Esophagus muscularis mucosa (tissue), 4 donors: Measurements from ENCODE around the gene SPATA46. TPM values are rescaled to one million over a fixed set of nuclear protein-coding genes. Genes with fewer than 3 reads are reported as not detected.
"Not testable (repeated sequence)": the region's sequence is repeated elsewhere in the genome, so short reads cannot be mapped to it uniquely, and the experiment has no call there.

Experiments used
- DNase-seq: peaks from one replicate; pipeline ENCODE4 v3.0.0-alpha.2; 2017; ENCODE audit errors: extremely low spot score
- H3K27ac ChIP-seq, 4 donors: fragments of 200-600 bp; sonication (generic); replicated peaks in 1 of 4; 1 replicate in 3 of 4; 2 replicates in 1 of 4; pipeline ENCODE4 v1.5.1; 2016 to 2019; ENCODE audit warnings: mild to moderate bottlenecking in 1 of 4
- H3K27me3 ChIP-seq, 4 donors: fragments of 200-600 bp; sonication (generic); one replicate each; pipeline versions ENCODE4 v1.5.1 to v1.6.0; 2016 to 2019
- H3K36me3 ChIP-seq, 4 donors: fragments of 200-600 bp; sonication (generic); one replicate each; pipeline ENCODE4 v1.5.1; 2016 to 2019
- H3K4me1 ChIP-seq, 4 donors: fragments of 200-600 bp; sonication (generic); one replicate each; pipeline ENCODE4 v1.5.1; 2016 to 2019
- H3K4me3 ChIP-seq, 4 donors: fragments of 200-600 bp; sonication (generic); 1 replicate in 2 of 4; 2 replicates in 2 of 4; pipeline ENCODE4 v1.5.1; 2016 to 2019; ENCODE audit warnings: mild to moderate bottlenecking in 4 of 4, moderate library complexity in 1 of 4
- H3K9me3 ChIP-seq, 4 donors: fragments of 200-600 bp; sonication (generic); 1 replicate in 3 of 4; 2 replicates in 1 of 4; pipeline ENCODE4 v1.5.1; 2016 to 2019
- EP300 ChIP-seq: sonication (generic); formaldehyde crosslinking; IDR thresholded peaks from one replicate; pipeline ENCODE4 v1.6.1; 2017; ENCODE audit warnings: antibody characterized with exemption
- POLR2A ChIP-seq: fragments of 450-650 bp; IDR thresholded peaks from one replicate; pipeline ENCODE4 v1.6.1; 2017; ENCODE audit warnings: antibody characterized with exemption, moderate library complexity, mild to moderate bottlenecking, low read depth
- POLR2AphosphoS5 ChIP-seq, 2 donors: sonication (generic); formaldehyde crosslinking; IDR thresholded peaks; one replicate each; pipeline ENCODE4 v1.6.1; 2017; ENCODE audit warnings: antibody characterized with exemption in 2 of 2
- WGBS: methylation state at CpG from one replicate; pipeline ENCODE4 v1.1.5; 2018; 5-methylcytosine and 5-hydroxymethylcytosine counted together
- intact Hi-C: fragments of 100-400 bp; cut with DNase I; formaldehyde crosslinking; loops from one replicate; pipeline ENCODE4 v1.15.1; 2023
- total RNA-seq, 4 donors: library from RNA; depleted of rRNA; stranded (reverse); fragments of >200 nt; gene quantifications; one replicate each; pipeline versions ENCODE4 v1.1.0 to v1.2.1, GENCODE V29; 2016
- TF ChIP-seq, protein P1 (sequence below), 3 experiments: fragments of 200-600 bp in 2 of 3; fragments of 450-650 bp in 1 of 3; sonication (generic) in 2 of 3; IDR thresholded peaks; one replicate each; pipeline ENCODE4 v1.5.1; 2017 to 2019; ENCODE audit warnings: antibody characterized with exemption in 3 of 3, mild to moderate bottlenecking in 2 of 3, moderate library complexity in 1 of 3

The SPATA46 gene
- total RNA-seq: not detected

DNA sequence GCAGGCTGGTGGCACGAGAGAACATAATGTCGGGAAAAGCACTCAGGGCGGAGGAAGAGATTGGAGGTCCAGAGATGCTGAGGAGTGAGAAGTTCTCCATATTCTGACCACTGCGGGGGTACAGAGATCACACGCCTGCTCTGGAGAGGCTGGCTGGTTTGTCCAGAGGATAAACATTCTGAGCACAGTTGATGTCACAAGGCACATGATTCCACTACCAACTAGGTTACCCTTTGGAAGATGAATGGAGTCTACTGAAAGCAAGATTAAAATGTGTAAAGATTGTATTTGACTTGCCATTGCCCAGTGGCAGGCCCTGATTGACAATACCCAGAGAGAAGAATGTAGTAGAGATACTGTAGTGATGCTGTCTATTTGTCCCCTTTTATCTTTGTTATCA, at the start of gene SPATA46:
TSS of gene SPATA46 (minus strand) at position 164 of the 400 bp plus-strand sequence. CDS start at position 100, 64 bp downstream.
- intact Hi-C loops: no loop called here
- H3K4me1 ChIP-seq: no peaks in the 10 kb centered on the region
- 91% methylated on average over 5 of the region's 5 CpGs for whole genome bisulfite sequencing
- no peak within 1 kb of the TSS for H3K27ac ChIP-seq
- H3K36me3 ChIP-seq: no peaks in the 10 kb centered on the region
- H3K27me3 ChIP-seq: no peaks in the 10 kb centered on the region
- no peaks in the 10 kb centered on the region for H3K9me3 ChIP-seq
- no peak within 1 kb of the TSS for H3K4me3 ChIP-seq
- no peak for TF ChIP-seq POLR2AphosphoS5 (IDR thresholded peaks at IDR 0.05)
- TF ChIP-seq EP300: no peak
- no peak for TF ChIP-seq POLR2A
- TF ChIP-seq, protein P1, sequence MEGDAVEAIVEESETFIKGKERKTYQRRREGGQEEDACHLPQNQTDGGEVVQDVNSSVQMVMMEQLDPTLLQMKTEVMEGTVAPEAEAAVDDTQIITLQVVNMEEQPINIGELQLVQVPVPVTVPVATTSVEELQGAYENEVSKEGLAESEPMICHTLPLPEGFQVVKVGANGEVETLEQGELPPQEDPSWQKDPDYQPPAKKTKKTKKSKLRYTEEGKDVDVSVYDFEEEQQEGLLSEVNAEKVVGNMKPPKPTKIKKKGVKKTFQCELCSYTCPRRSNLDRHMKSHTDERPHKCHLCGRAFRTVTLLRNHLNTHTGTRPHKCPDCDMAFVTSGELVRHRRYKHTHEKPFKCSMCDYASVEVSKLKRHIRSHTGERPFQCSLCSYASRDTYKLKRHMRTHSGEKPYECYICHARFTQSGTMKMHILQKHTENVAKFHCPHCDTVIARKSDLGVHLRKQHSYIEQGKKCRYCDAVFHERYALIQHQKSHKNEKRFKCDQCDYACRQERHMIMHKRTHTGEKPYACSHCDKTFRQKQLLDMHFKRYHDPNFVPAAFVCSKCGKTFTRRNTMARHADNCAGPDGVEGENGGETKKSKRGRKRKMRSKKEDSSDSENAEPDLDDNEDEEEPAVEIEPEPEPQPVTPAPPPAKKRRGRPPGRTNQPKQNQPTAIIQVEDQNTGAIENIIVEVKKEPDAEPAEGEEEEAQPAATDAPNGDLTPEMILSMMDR (IDR thresholded peaks at IDR 0.05): no peak
- no peak for DNase-seq

DNA sequence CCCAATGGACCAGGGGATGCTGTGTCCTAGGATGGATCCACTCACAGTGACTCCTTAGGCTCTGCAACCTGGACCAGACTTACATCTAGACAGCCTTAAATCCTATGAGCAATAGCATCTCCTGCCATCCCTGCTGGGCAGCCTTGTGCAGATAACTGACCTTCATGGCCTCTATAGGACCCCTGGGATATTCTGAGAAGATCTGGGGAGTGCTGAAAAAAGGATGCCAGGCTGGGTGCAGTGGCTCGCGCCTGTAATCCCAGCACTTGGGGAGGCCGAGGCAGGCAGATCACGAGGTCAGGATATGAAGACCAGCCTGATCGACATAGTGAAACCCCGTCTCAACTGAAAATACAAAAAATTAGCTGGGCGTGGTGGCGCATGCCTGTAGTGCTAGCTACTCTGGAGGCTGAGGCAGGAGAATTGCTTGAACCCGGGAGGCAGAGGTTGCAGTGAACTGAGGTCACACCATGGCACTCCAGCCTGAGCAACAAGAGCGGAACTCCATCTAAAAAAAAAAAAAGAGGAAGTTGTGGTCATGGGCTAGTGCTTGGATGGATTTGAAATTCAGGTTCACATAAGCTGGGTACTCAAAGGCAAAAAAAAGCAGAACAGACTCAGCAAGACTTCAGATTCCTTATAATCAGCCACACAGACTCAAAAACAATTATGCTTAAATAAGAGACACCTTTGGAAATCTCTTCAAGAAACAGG, 46.2 kb upstream of the SPATA46 start:
- H3K9me3 ChIP-seq: no peaks in the 10 kb centered on the region
- DNase-seq: no peak
- H3K36me3 ChIP-seq: no peaks in the 10 kb centered on the region
- no peaks in the 10 kb centered on the region for H3K27me3 ChIP-seq
- H3K4me3 ChIP-seq: no peak overlapping the region
- no peak for TF ChIP-seq POLR2AphosphoS5 (IDR thresholded peaks at IDR 0.05)
- no peak for TF ChIP-seq EP300
- TF ChIP-seq POLR2A: no peak
- TF ChIP-seq, protein P1 (IDR thresholded peaks at IDR 0.05): no peak
- H3K4me1 ChIP-seq: no peaks in the 10 kb centered on the region
- intact Hi-C loops: no loop called here
- H3K27ac ChIP-seq: no peak overlapping the region
- 79% methylated on average over 10 of the region's 10 CpGs for WGBS

GRCh38 chr1:162421258-162422164, 44.9 kb upstream of the SPATA46 start:
- no peak overlapping the region for H3K4me3 ChIP-seq
- H3K27me3 ChIP-seq: no peaks in the 10 kb centered on the region
- H3K4me1 ChIP-seq: no peaks in the 10 kb centered on the region
- DNase-seq: no peak
- H3K27ac ChIP-seq: no peak overlapping the region
- intact Hi-C loops: no loop called here
- TF ChIP-seq EP300 (no peak), POLR2A (no peak), POLR2AphosphoS5 (IDR thresholded peaks at IDR 0.05) (no peak)
- TF ChIP-seq, protein P1 (IDR thresholded peaks at IDR 0.05): no peak
- H3K9me3 ChIP-seq: no peaks in the 10 kb centered on the region
- WGBS: 50% methylated on average over 5 of the region's 5 CpGs
- H3K36me3 ChIP-seq: no peaks in the 10 kb centered on the region

DNA sequence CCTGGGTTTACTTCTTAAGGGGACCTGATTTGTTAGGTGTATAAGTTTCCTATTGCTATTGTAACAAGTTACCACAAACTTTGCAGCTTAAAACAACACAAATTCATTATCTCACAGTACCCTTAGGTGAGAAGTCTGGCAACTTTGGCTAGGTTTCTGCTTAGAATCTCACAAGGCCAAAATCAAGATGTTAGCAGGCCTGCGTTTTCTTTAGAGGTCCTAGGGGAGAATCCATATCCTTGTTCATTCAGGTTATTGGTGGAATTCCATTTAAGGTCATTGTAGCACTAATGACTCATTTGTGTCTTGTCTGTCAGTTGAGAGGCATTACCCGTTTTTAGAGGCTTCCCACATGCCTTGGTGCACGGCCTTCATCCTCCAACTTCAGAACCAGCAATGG, 43.5 kb upstream of the SPATA46 start:
- 70% methylated on average over 3 of the region's 3 CpGs for WGBS
- Histone ChIP-seq H3K4me1 (no peaks in the 10 kb centered on the region), H3K27ac (no peak overlapping the region), H3K9me3 (no peaks in the 10 kb centered on the region), H3K27me3 (no peaks in the 10 kb centered on the region), H3K36me3 (no peaks in the 10 kb centered on the region), H3K4me3 (no peak overlapping the region)
- no peak for DNase-seq
- intact Hi-C loops: no loop called here
- TF ChIP-seq, protein P1 (IDR thresholded peaks at IDR 0.05): no peak
- no peak for TF ChIP-seq POLR2A
- TF ChIP-seq EP300: no peak
- TF ChIP-seq POLR2AphosphoS5 (IDR thresholded peaks at IDR 0.05): no peak

GRCh38 chr1:162419450-162419931, 42.8 kb upstream of the SPATA46 start:
- H3K4me3 ChIP-seq, H3K36me3 ChIP-seq, H3K9me3 ChIP-seq, H3K4me1 ChIP-seq, H3K27ac ChIP-seq, intact Hi-C loops, H3K27me3 ChIP-seq, DNase-seq: not testable (repeated sequence)
- WGBS: 84% methylated on average over 9 of the region's 9 CpGs

GRCh38 chr1:162418584-162418983, 41.9 kb upstream of the SPATA46 start:
- H3K36me3 ChIP-seq, H3K27me3 ChIP-seq, DNase-seq, H3K4me1 ChIP-seq, intact Hi-C loops, H3K4me3 ChIP-seq, H3K27ac ChIP-seq, H3K9me3 ChIP-seq: not testable (repeated sequence)
- whole genome bisulfite sequencing: 82% methylated on average over 7 of the region's 7 CpGs
